ENCODE measurements around the gene PNLIPRP2.

- TF ChIP-seq, protein P1, sequence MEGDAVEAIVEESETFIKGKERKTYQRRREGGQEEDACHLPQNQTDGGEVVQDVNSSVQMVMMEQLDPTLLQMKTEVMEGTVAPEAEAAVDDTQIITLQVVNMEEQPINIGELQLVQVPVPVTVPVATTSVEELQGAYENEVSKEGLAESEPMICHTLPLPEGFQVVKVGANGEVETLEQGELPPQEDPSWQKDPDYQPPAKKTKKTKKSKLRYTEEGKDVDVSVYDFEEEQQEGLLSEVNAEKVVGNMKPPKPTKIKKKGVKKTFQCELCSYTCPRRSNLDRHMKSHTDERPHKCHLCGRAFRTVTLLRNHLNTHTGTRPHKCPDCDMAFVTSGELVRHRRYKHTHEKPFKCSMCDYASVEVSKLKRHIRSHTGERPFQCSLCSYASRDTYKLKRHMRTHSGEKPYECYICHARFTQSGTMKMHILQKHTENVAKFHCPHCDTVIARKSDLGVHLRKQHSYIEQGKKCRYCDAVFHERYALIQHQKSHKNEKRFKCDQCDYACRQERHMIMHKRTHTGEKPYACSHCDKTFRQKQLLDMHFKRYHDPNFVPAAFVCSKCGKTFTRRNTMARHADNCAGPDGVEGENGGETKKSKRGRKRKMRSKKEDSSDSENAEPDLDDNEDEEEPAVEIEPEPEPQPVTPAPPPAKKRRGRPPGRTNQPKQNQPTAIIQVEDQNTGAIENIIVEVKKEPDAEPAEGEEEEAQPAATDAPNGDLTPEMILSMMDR (IDR thresholded peaks at IDR 0.05; ENCODE audit: low read depth, low read length, poor library complexity, severe bottlenecking) = no peak
- TF ChIP-seq EZH2phosphoT487 (IDR thresholded peaks at IDR 0.05; ENCODE audit: borderline replicate concordance, low read length) = no peak
These were observed 1.3 kb downstream of the PNLIPRP2 start for GRCh38 chr10:116621934-116622655.

Measured in DOHH2 (cell line).